Caco-2 (cell line): ENCODE measurements around the gene ACTN2. TPM values are rescaled to one million over a fixed set of nuclear protein-coding genes. Genes with fewer than 3 reads are reported as not detected.

Experiments used
- BruUV-seq: library from RNA; stranded (reverse); fragments of 400-500 nt; replicated peaks from 2 replicates; lab custom pipeline; 2021; lab: Mats Ljungman, UMichigan
- CTCF ChIA-PET: fragments of 300-600 bp; sonication (Branson Sonifier 250); formaldehyde crosslinking; loops from one replicate; lab custom pipeline; 2022; ENCODE audit warnings: antibody characterized with exemption; lab: Charles Lee
- POLR2A ChIA-PET: fragments of 300-600 bp; sonication (Branson Sonifier 250); formaldehyde crosslinking; loops from one replicate; lab custom pipeline; 2022; ENCODE audit warnings: antibody characterized with exemption; lab: Charles Lee
- DNase-seq, 2 experiments: peaks; one replicate each; pipeline versions ENCODE4 v3.0.0 to v3.0.0-alpha.2; 2020 to 2022
- H3K27me3 ChIP-seq: replicated peaks from 2 replicates; pipeline ENCODE4 v1.6.0; 2011; ENCODE audit warnings: low read length; ENCODE audit not compliant: control insufficient read depth, insufficient read depth
- H3K36me3 ChIP-seq: 2 replicates; pipeline ENCODE4 v1.5.1; 2011; ENCODE audit warnings: low read length; ENCODE audit not compliant: control insufficient read depth, insufficient read depth
- H3K4me1 ChIP-seq: fragments of 250-450 bp; sonication (Bioruptor Pico); 2 replicates; pipeline ENCODE4 v1.5.1; 2020; ENCODE audit warnings: mild to moderate bottlenecking
- H3K4me3 ChIP-seq: 2 replicates; pipeline ENCODE4 v1.5.1; 2011; ENCODE audit warnings: low read depth, mild to moderate bottlenecking, control low read depth, low read length
- H3K9me3 ChIP-seq: fragments of 250-450 bp; sonication (Bioruptor Pico); 2 replicates; pipeline ENCODE4 v1.5.1; 2020; ENCODE audit warnings: mild to moderate bottlenecking, moderate library complexity
- H3K27ac Mint-ChIP-seq: one replicate; pipeline ENCODE4 v1.8.0; 2022; ENCODE audit warnings: mixed read lengths; ENCODE audit not compliant: unreplicated experiment
- H3K27me3 Mint-ChIP-seq: one replicate; pipeline ENCODE4 v1.8.0; 2022; ENCODE audit warnings: mixed read lengths; ENCODE audit not compliant: insufficient read depth, unreplicated experiment
- H3K36me3 Mint-ChIP-seq: one replicate; pipeline ENCODE4 v1.8.0; 2022; ENCODE audit warnings: mild to moderate bottlenecking, mixed read lengths; ENCODE audit not compliant: insufficient read depth, unreplicated experiment
- H3K4me1 Mint-ChIP-seq: one replicate; pipeline ENCODE4 v1.8.0; 2022; ENCODE audit warnings: low read depth, mixed read lengths; ENCODE audit not compliant: unreplicated experiment
- H3K4me3 Mint-ChIP-seq: one replicate; pipeline ENCODE4 v1.8.0; 2022; ENCODE audit warnings: mild to moderate bottlenecking, moderate library complexity, mixed read lengths; ENCODE audit not compliant: unreplicated experiment
- H3K9me3 Mint-ChIP-seq: one replicate; pipeline ENCODE4 v1.8.0; 2022; ENCODE audit warnings: mixed read lengths; ENCODE audit not compliant: unreplicated experiment
- CTCF ChIP-seq, 2 experiments: fragments of 200-600 bp in 1 of 2; IDR thresholded peaks; 1 replicate in 1 of 2; 2 replicates in 1 of 2; pipeline versions ENCODE4 v1.5.1 to v1.8.0; 2011 to 2022; ENCODE audit warnings: antibody characterized with exemption in 1 of 2, control low read depth in 1 of 2, inconsistent platforms in 1 of 2, low read depth in 1 of 2, low read length in 1 of 2, mild to moderate bottlenecking in 1 of 2, moderate library complexity in 1 of 2; ENCODE audit not compliant: insufficient read depth in 1 of 2, severe bottlenecking in 1 of 2, unreplicated experiment in 1 of 2
- intact Hi-C: fragments of 100-400 bp; cut with micrococcal nuclease; formaldehyde crosslinking; loops from one replicate; pipeline ENCODE4 v1.10.0; 2022; ENCODE audit not compliant: unreplicated experiment
- total RNA-seq: library from RNA; stranded (reverse); gene quantifications from 2 replicates; pipeline ENCODE4 v1.2.3, GENCODE V29; 2022

The ACTN2 gene
- total RNA-seq, 1 experiment from 2014 or later, result not detected

GRCh38 chr1:236747311-236747985, 61.1 kb downstream of the ACTN2 start:
- BruUV-seq, result no TSS peak
- Histone ChIP-seq H3K9me3 (no peaks in the 10 kb centered on the region), H3K27me3 (no peaks in the 10 kb centered on the region), H3K4me1 (no peaks in the 10 kb centered on the region), H3K36me3 (no peaks in the 10 kb centered on the region), H3K4me3 (no peak overlapping the region)
- H3K4me1 Mint-ChIP-seq, result no peaks in the 10 kb centered on the region
- intact Hi-C loops, result no loop called here
- H3K9me3 Mint-ChIP-seq, result no peaks in the 10 kb centered on the region
- no peaks in the 10 kb centered on the region for H3K36me3 Mint-ChIP-seq
- H3K27me3 Mint-ChIP-seq, result peaks cover 11% of the 10 kb centered on the region
- ChIA-PET POLR2A (no interaction called here), CTCF (interaction anchor here (0.6 kb wide), 1 partner anchor 94 kb away, joined by 3 read pairs; no protein-coding TSS in a partner anchor)
- no peak overlapping the region for H3K27ac Mint-ChIP-seq
- H3K4me3 Mint-ChIP-seq, result no peak overlapping the region
- DNase-seq, result no peak
- no peak for TF ChIP-seq CTCF (IDR thresholded peaks at IDR 0.05; ENCODE audit: insufficient read depth in 1 of 2, low read depth in 1 of 2, low read length in 1 of 2, severe bottlenecking in 1 of 2, unreplicated experiment in 1 of 2)

GRCh38 chr1:236748268-236748870, 62.1 kb downstream of the ACTN2 start:
- Mint-ChIP-seq H3K36me3 (no peaks in the 10 kb centered on the region), H3K27me3 (peaks cover 11% of the 10 kb centered on the region), H3K9me3 (no peaks in the 10 kb centered on the region), H3K4me1 (no peaks in the 10 kb centered on the region), H3K4me3 (no peak overlapping the region), H3K27ac (no peak overlapping the region)
- BruUV-seq, result no TSS peak
- POLR2A ChIA-PET, result no interaction called here
- TF ChIP-seq CTCF (IDR thresholded peaks at IDR 0.05; ENCODE audit: insufficient read depth in 1 of 2, low read depth in 1 of 2, low read length in 1 of 2, severe bottlenecking in 1 of 2, unreplicated experiment in 1 of 2), result peak; percentile 32 to 35
- intact Hi-C loops, result no loop called here
- H3K4me1 ChIP-seq, result no peaks in the 10 kb centered on the region
- H3K36me3 ChIP-seq, result no peaks in the 10 kb centered on the region
- CTCF ChIA-PET, result interaction anchor here (0.6 kb wide), 1 partner anchor 94 kb away, joined by 3 read pairs; no protein-coding TSS in a partner anchor
- H3K9me3 ChIP-seq, result no peaks in the 10 kb centered on the region
- no peaks in the 10 kb centered on the region for H3K27me3 ChIP-seq
- DNase-seq, result no peak
- H3K4me3 ChIP-seq, result no peak overlapping the region

GRCh38 chr1:236750928-236751327, 64.6 kb downstream of the ACTN2 start:
- DNase-seq, result no peak
- H3K36me3 Mint-ChIP-seq, result no peaks in the 10 kb centered on the region
- POLR2A ChIA-PET, result no interaction called here
- no peak overlapping the region for H3K27ac Mint-ChIP-seq
- H3K4me1 Mint-ChIP-seq, result no peaks in the 10 kb centered on the region
- H3K4me1 ChIP-seq, result no peaks in the 10 kb centered on the region
- intact Hi-C loops, result loop anchor here (5.0 kb wide), 1 partner anchor 811 kb away; no protein-coding TSS in a partner anchor
- no peak overlapping the region for H3K4me3 Mint-ChIP-seq
- H3K9me3 ChIP-seq, result no peaks in the 10 kb centered on the region
- H3K4me3 ChIP-seq, result no peak overlapping the region
- peaks cover 14% of the 10 kb centered on the region for H3K27me3 Mint-ChIP-seq
- no TSS peak for BruUV-seq
- TF ChIP-seq CTCF (IDR thresholded peaks at IDR 0.05; ENCODE audit: insufficient read depth in 1 of 2, low read depth in 1 of 2, low read length in 1 of 2, severe bottlenecking in 1 of 2, unreplicated experiment in 1 of 2), result no peak
- CTCF ChIA-PET, result interaction anchor here (0.6 to 1.0 kb wide), 2 partner anchors 142 to 266 kb away, joined by 3 to 8 read pairs; no protein-coding TSS in a partner anchor
- H3K27me3 ChIP-seq, result no peaks in the 10 kb centered on the region
- no peaks in the 10 kb centered on the region for H3K36me3 ChIP-seq
- H3K9me3 Mint-ChIP-seq, result no peaks in the 10 kb centered on the region
